GM12891 (cell line): ENCODE results near the gene KIF6.

Experiments
- POLR2A ChIP-seq: IDR thresholded peaks from 2 replicates; pipeline ENCODE4 v1.6.1; 2011; ENCODE audit warnings: low read depth, low read length, control low read depth
- POLR2AphosphoS5 ChIP-seq: IDR thresholded peaks from 2 replicates; pipeline ENCODE4 v1.6.1; 2011; ENCODE audit warnings: low read depth, low read length, control low read depth
- SPI1 ChIP-seq: IDR thresholded peaks from 2 replicates; pipeline ENCODE4 v1.6.1; 2011; ENCODE audit warnings: low read depth, low read length, control low read depth
- TAF1 ChIP-seq: IDR thresholded peaks from 2 replicates; pipeline ENCODE4 v1.6.1; 2011; ENCODE audit warnings: low read depth, low read length, control low read depth

GRCh38 chr6:39381550-39382140 lies 343.6 kb downstream of the KIF6 start:
- TF ChIP-seq SPI1: no peak
- no peak for TF ChIP-seq POLR2A
- no peak for TF ChIP-seq POLR2AphosphoS5
- no peak for TF ChIP-seq TAF1
